Trophoblast cell (in vitro differentiated cells and primary cell): ENCODE results near the gene KCNQ2.

Source experiments
- DNase-seq, 2 donors: peaks; one replicate each; pipeline ENCODE4 v3.0.0-alpha.2; 2016
- H2AFZ ChIP-seq: 2 replicates; pipeline ENCODE4 v1.6.1; 2013; ENCODE audit warnings: low read length, moderate library complexity, mild to moderate bottlenecking; ENCODE audit not compliant: insufficient read depth, poor library complexity
- H2AK5ac ChIP-seq: 2 replicates; pipeline ENCODE4 v1.6.1; 2013; ENCODE audit warnings: mild to moderate bottlenecking, low read length
- H2BK120ac ChIP-seq: 2 replicates; pipeline ENCODE4 v1.6.1; 2013; ENCODE audit warnings: low read length, mild to moderate bottlenecking, moderate library complexity; ENCODE audit not compliant: insufficient read depth, poor library complexity
- H2BK12ac ChIP-seq: 2 replicates; pipeline ENCODE4 v1.6.1; 2013; ENCODE audit warnings: mild to moderate bottlenecking, low read length, moderate library complexity
- H2BK5ac ChIP-seq: 2 replicates; pipeline ENCODE4 v1.6.1; 2013; ENCODE audit warnings: low read length, low read depth, moderate library complexity, mild to moderate bottlenecking; ENCODE audit not compliant: poor library complexity
- H3K14ac ChIP-seq: 2 replicates; pipeline ENCODE4 v1.6.1; 2013; ENCODE audit warnings: mild to moderate bottlenecking, low read length
- H3K18ac ChIP-seq: 2 replicates; pipeline ENCODE4 v1.6.1; 2013; ENCODE audit warnings: mild to moderate bottlenecking, low read length
- H3K23ac ChIP-seq: 2 replicates; pipeline ENCODE4 v1.6.1; 2013; ENCODE audit warnings: low read length
- H3K27ac ChIP-seq: 2 replicates; pipeline ENCODE4 v1.5.1; 2013; ENCODE audit warnings: low read depth, mild to moderate bottlenecking, inconsistent platforms, low read length, moderate library complexity
- H3K27me3 ChIP-seq: 2 replicates; pipeline ENCODE4 v1.6.1; 2013; ENCODE audit warnings: inconsistent platforms, mild to moderate bottlenecking, low read length, moderate library complexity; ENCODE audit not compliant: insufficient read depth
- H3K36me3 ChIP-seq, 2 experiments: 1 replicate in 1 of 2; 2 replicates in 1 of 2; pipeline ENCODE4 v1.6.1; 2013; ENCODE audit warnings: low read length in 2 of 2, mild to moderate bottlenecking in 2 of 2, moderate library complexity in 1 of 2; ENCODE audit not compliant: insufficient read depth in 2 of 2, control insufficient read depth in 1 of 2
- H3K4ac ChIP-seq: 2 replicates; pipeline ENCODE4 v1.6.1; 2013; ENCODE audit warnings: low read depth, mild to moderate bottlenecking, low read length, moderate library complexity
- H3K4me1 ChIP-seq, 2 experiments: 1 replicate in 1 of 2; 2 replicates in 1 of 2; pipeline ENCODE4 v1.6.1; 2013; ENCODE audit warnings: low read length in 2 of 2, mild to moderate bottlenecking in 2 of 2, moderate library complexity in 1 of 2; ENCODE audit not compliant: insufficient read depth in 2 of 2, control insufficient read depth in 1 of 2
- H3K4me2 ChIP-seq: 2 replicates; pipeline ENCODE4 v1.6.1; 2013; ENCODE audit warnings: inconsistent platforms, mild to moderate bottlenecking, low read length, moderate library complexity
- H3K4me3 ChIP-seq: 2 replicates; pipeline ENCODE4 v1.5.1; 2013; ENCODE audit warnings: mild to moderate bottlenecking, low read depth, low read length, inconsistent platforms
- H3K79me1 ChIP-seq: one replicate; pipeline ENCODE4 v1.6.1; 2013; ENCODE audit warnings: low read length
- H3K79me2 ChIP-seq: 2 replicates; pipeline ENCODE4 v1.6.1; 2013; ENCODE audit warnings: low read length, mild to moderate bottlenecking; ENCODE audit not compliant: control insufficient read depth, insufficient read depth, poor library complexity
- H3K9ac ChIP-seq: 2 replicates; pipeline ENCODE4 v1.6.1; 2013; ENCODE audit warnings: mild to moderate bottlenecking, low read length
- H3K9me3 ChIP-seq: 2 replicates; pipeline ENCODE4 v1.6.1; 2013; ENCODE audit warnings: low read depth, mild to moderate bottlenecking, control low read depth, inconsistent platforms, low read length; ENCODE audit not compliant: insufficient read depth
- H4K12ac ChIP-seq: 2 replicates; pipeline ENCODE4 v1.6.1; 2013; ENCODE audit warnings: low read depth, mild to moderate bottlenecking, low read length, moderate library complexity
- H4K8ac ChIP-seq: 2 replicates; pipeline ENCODE4 v1.6.1; 2013; ENCODE audit warnings: low read depth, mild to moderate bottlenecking, low read length, moderate library complexity
- H4K91ac ChIP-seq: one replicate; pipeline ENCODE4 v1.6.1; 2013; ENCODE audit warnings: low read depth, mild to moderate bottlenecking, low read length, moderate library complexity
- WGBS: extraction: QIAGEN DNeasy Blood & Tissue Kit; methylation state at CpG from one replicate; pipeline ENCODE4 v1.1.7; 2013; ENCODE audit warnings: missing lambda C conversion rate; ENCODE audit not compliant: insufficient read length, insufficient coverage; ENCODE audit errors: extremely low coverage; 5-methylcytosine and 5-hydroxymethylcytosine counted together

Gene KCNQ2

GRCh38 chr20:63494420-63495166 is 22.1 kb upstream of the KCNQ2 start:
- no peaks in the 10 kb centered on the region for H3K27me3 ChIP-seq
- DNase-seq, result no peak
- H3K79me1 ChIP-seq, result no peaks in the 10 kb centered on the region
- H2AK5ac ChIP-seq, result no peak overlapping the region
- H3K4me2 ChIP-seq, result no peak overlapping the region
- no peak overlapping the region for H2BK120ac ChIP-seq
- no peak overlapping the region for H3K14ac ChIP-seq
- WGBS, result no CpG with 5 or more reads among the region's 51 CpGs
- H3K9ac ChIP-seq, result no peak overlapping the region
- no peak overlapping the region for H3K27ac ChIP-seq
- no peak overlapping the region for H3K18ac ChIP-seq
- H3K4ac ChIP-seq, result no peak overlapping the region
- peaks cover 7% of the 10 kb centered on the region for H3K9me3 ChIP-seq
- no peaks in the 10 kb centered on the region for H3K79me2 ChIP-seq
- H4K12ac ChIP-seq, result no peak overlapping the region
- no peak overlapping the region for H3K23ac ChIP-seq
- H3K4me3 ChIP-seq, result no peak overlapping the region
- peaks cover 8 to 9% of the 10 kb centered on the region in 2 experiments for H3K4me1 ChIP-seq
- no peak overlapping the region for H2BK5ac ChIP-seq
- no peak overlapping the region for H4K8ac ChIP-seq
- H2AFZ ChIP-seq, result no peak overlapping the region
- peaks cover 0 to 20% of the 10 kb centered on the region in 2 experiments for H3K36me3 ChIP-seq
- no peak overlapping the region for H2BK12ac ChIP-seq
- no peak overlapping the region for H4K91ac ChIP-seq

GRCh38 chr20:63494084-63494419 is 21.6 kb upstream of the KCNQ2 start:
- Histone ChIP-seq H3K27ac (no peak overlapping the region), H3K27me3 (peaks cover under 1% of the 10 kb centered on the region), H3K4ac (no peak overlapping the region), H3K23ac (no peak overlapping the region), H3K9ac (no peak overlapping the region), H3K4me3 (no peak overlapping the region), H2BK120ac (no peak overlapping the region), H3K9me3 (peaks cover 7% of the 10 kb centered on the region), H3K14ac (no peak overlapping the region), H2BK12ac (no peak overlapping the region), H4K91ac (no peak overlapping the region), H3K79me1 (no peaks in the 10 kb centered on the region), H4K12ac (no peak overlapping the region), H4K8ac (no peak overlapping the region), H2AFZ (no peak overlapping the region), H2BK5ac (no peak overlapping the region), H3K36me3 (peaks cover 0 to 20% of the 10 kb centered on the region in 2 experiments), H2AK5ac (no peak overlapping the region), H3K18ac (no peak overlapping the region), H3K4me2 (no peak overlapping the region), H3K4me1 (peaks cover 5 to 8% of the 10 kb centered on the region in 2 experiments), H3K79me2 (no peaks in the 10 kb centered on the region)
- WGBS, result no CpG with 5 or more reads among the region's 7 CpGs
- DNase-seq, result no peak

- no peak overlapping the region for H2AK5ac ChIP-seq
- H3K18ac ChIP-seq, result no peak overlapping the region
- H3K27ac ChIP-seq, result no peak overlapping the region
- H4K91ac ChIP-seq, result no peak overlapping the region
- H3K36me3 ChIP-seq, result peaks cover 0 to 20% of the 10 kb centered on the region in 2 experiments
- DNase-seq, result no peak
- H3K4me3 ChIP-seq, result no peak overlapping the region
- H2BK12ac ChIP-seq, result no peak overlapping the region
- H3K79me2 ChIP-seq, result no peaks in the 10 kb centered on the region
- H3K27me3 ChIP-seq, result peaks cover 5% of the 10 kb centered on the region
- peaks cover 7% of the 10 kb centered on the region for H3K9me3 ChIP-seq
- H3K23ac ChIP-seq, result no peak overlapping the region
- H4K12ac ChIP-seq, result no peak overlapping the region
- no peak overlapping the region for H2BK5ac ChIP-seq
- no peak overlapping the region for H3K4ac ChIP-seq
- no peak overlapping the region for H2AFZ ChIP-seq
- H3K4me2 ChIP-seq, result no peak overlapping the region
- H3K14ac ChIP-seq, result no peak overlapping the region
- H2BK120ac ChIP-seq, result no peak overlapping the region
- WGBS, result no CpG with 5 or more reads among the region's 13 CpGs
- no peak overlapping the region for H4K8ac ChIP-seq
- peaks cover 5 to 8% of the 10 kb centered on the region in 2 experiments for H3K4me1 ChIP-seq
- no peaks in the 10 kb centered on the region for H3K79me1 ChIP-seq
- no peak overlapping the region for H3K9ac ChIP-seq
These were observed 21.1 kb upstream of the KCNQ2 start for GRCh38 chr20:63493563-63494020.

GRCh38 chr20:63492982-63493381 is 20.5 kb upstream of the KCNQ2 start:
- H2AFZ ChIP-seq, result no peak overlapping the region
- H4K12ac ChIP-seq, result no peak overlapping the region
- peaks cover 7% of the 10 kb centered on the region for H3K27me3 ChIP-seq
- no peak overlapping the region for H2BK5ac ChIP-seq
- no peak overlapping the region for H3K4me2 ChIP-seq
- WGBS, result no CpG with 5 or more reads among the region's 14 CpGs
- no peak overlapping the region for H3K4ac ChIP-seq
- H3K23ac ChIP-seq, result no peak overlapping the region
- no peak overlapping the region for H2BK120ac ChIP-seq
- H3K9ac ChIP-seq, result no peak overlapping the region
- no peaks in the 10 kb centered on the region for H3K79me1 ChIP-seq
- H3K14ac ChIP-seq, result no peak overlapping the region
- H4K91ac ChIP-seq, result no peak overlapping the region
- H3K79me2 ChIP-seq, result no peaks in the 10 kb centered on the region
- DNase-seq, result no peak
- H3K18ac ChIP-seq, result no peak overlapping the region
- H4K8ac ChIP-seq, result no peak overlapping the region
- no peak overlapping the region for H2BK12ac ChIP-seq
- H3K36me3 ChIP-seq, result peaks cover 0 to 20% of the 10 kb centered on the region in 2 experiments
- H2AK5ac ChIP-seq, result no peak overlapping the region
- no peak overlapping the region for H3K4me3 ChIP-seq
- no peak overlapping the region for H3K27ac ChIP-seq
- peaks cover 2 to 6% of the 10 kb centered on the region in 2 experiments for H3K4me1 ChIP-seq
- H3K9me3 ChIP-seq, result peaks cover 7% of the 10 kb centered on the region
